ENCODE results near the gene COL1A1.

GRCh38 chr17:50219342-50219741 is 17.9 kb upstream of the COL1A1 start:
- no peak for TF ChIP-seq CTCF (IDR thresholded peaks at IDR 0.05; ENCODE audit: low read length)
- TF ChIP-seq EZH2 (optimal IDR thresholded peaks at IDR 0.05; ENCODE audit: low read depth, low read length), result no peak
